HepG2 (cell line): Measurements from ENCODE around the gene BTN1A1. TPM values are rescaled to one million over a fixed set of nuclear protein-coding genes. Genes with fewer than 3 reads are reported as not detected.
A peak's percentile ranks its signal among the peaks of the same experiment; 100 is the strongest.

Source experiments
- ARNT2 ChIP-seq: sonication (generic); formaldehyde crosslinking; IDR thresholded peaks from 2 replicates; pipeline ENCODE4 v1.8.0; 2022; ENCODE audit warnings: mild to moderate bottlenecking, low read depth, missing genetic modification reagents, moderate library complexity
- ATF7 ChIP-seq, 2 experiments: fragments of 450-650 bp in 1 of 2; sonication (generic) in 1 of 2; formaldehyde crosslinking in 1 of 2; IDR thresholded peaks; 2 replicates each; pipeline versions ENCODE4 v1.4.0 to v1.6.1; 2016 to 2020; ENCODE audit warnings: antibody characterized with exemption in 1 of 2, mild to moderate bottlenecking in 1 of 2, missing genetic modification reagents in 1 of 2
- ATRX ChIP-seq: sonication (generic); formaldehyde crosslinking; IDR thresholded peaks from 2 replicates; pipeline ENCODE4 v1.4.0; 2020; ENCODE audit warnings: missing genetic modification reagents, borderline replicate concordance
- BCL3 ChIP-seq: sonication (generic); formaldehyde crosslinking; IDR thresholded peaks from 2 replicates; pipeline ENCODE4 v1.5.1; 2020; ENCODE audit warnings: mild to moderate bottlenecking, missing genetic modification reagents, moderate library complexity
- BRF2 ChIP-seq: sonication (generic); formaldehyde crosslinking; IDR thresholded peaks from 2 replicates; pipeline ENCODE4 v1.8.1; 2022; ENCODE audit warnings: mild to moderate bottlenecking, missing genetic modification reagents
- FIP1L1 ChIP-seq: fragments of 200-400 bp; formaldehyde crosslinking; IDR thresholded peaks from 2 replicates; pipeline ENCODE4 v1.6.1; 2018; ENCODE audit warnings: low read depth, mild to moderate bottlenecking, low read length, moderate library complexity, borderline replicate concordance; ENCODE audit not compliant: insufficient read depth
- FOXP1 ChIP-seq, 2 experiments: fragments of 450-650 bp in 1 of 2; IDR thresholded peaks; 2 replicates each; pipeline ENCODE4 v1.6.1; 2017 to 2018; ENCODE audit warnings: antibody characterized with exemption in 1 of 2
- IRF1 ChIP-seq: sonication (generic); formaldehyde crosslinking; IDR thresholded peaks from 2 replicates; pipeline ENCODE4 v1.4.0; 2020; ENCODE audit warnings: low read depth, mild to moderate bottlenecking, missing genetic modification reagents
- REPIN1 ChIP-seq: sonication (generic); formaldehyde crosslinking; IDR thresholded peaks from 2 replicates; pipeline ENCODE4 v1.8.0; 2022; ENCODE audit warnings: missing genetic modification reagents, low read depth, mild to moderate bottlenecking, borderline replicate concordance
- SIN3B ChIP-seq: fragments of 150-350 bp; IDR thresholded peaks from 2 replicates; pipeline ENCODE4 v1.6.1; 2014; ENCODE audit warnings: low read length
- TEAD2 ChIP-seq: sonication (generic); formaldehyde crosslinking; IDR thresholded peaks from 2 replicates; pipeline ENCODE4 v1.9.0; 2021; ENCODE audit warnings: missing genetic modification reagents
- TSC22D2 ChIP-seq: sonication (generic); formaldehyde crosslinking; IDR thresholded peaks from 2 replicates; pipeline ENCODE4 v1.5.1; 2020; ENCODE audit warnings: missing genetic modification reagents, mild to moderate bottlenecking, borderline replicate concordance
- ZBTB7B ChIP-seq: sonication (generic); formaldehyde crosslinking; IDR thresholded peaks from 2 replicates; pipeline ENCODE4 v1.4.0; 2020; ENCODE audit warnings: missing genetic modification reagents
- ZFY ChIP-seq: sonication (generic); formaldehyde crosslinking; IDR thresholded peaks from 2 replicates; pipeline ENCODE4 v1.4.0; 2020; ENCODE audit warnings: missing genetic modification reagents
- ZNF577 ChIP-seq: sonication (generic); formaldehyde crosslinking; IDR thresholded peaks from 2 replicates; pipeline ENCODE4 v1.4.0; 2020; ENCODE audit warnings: mild to moderate bottlenecking, low read depth, missing genetic modification reagents, borderline replicate concordance
- ZNF703 ChIP-seq: sonication (generic); formaldehyde crosslinking; IDR thresholded peaks from 2 replicates; pipeline ENCODE4 v1.5.1; 2020; ENCODE audit warnings: missing genetic modification reagents, mild to moderate bottlenecking, moderate library complexity, borderline replicate concordance
- ZNF792 ChIP-seq: IDR thresholded peaks from 2 replicates; pipeline ENCODE4 v1.6.1; 2016
- polyA plus RNA-seq, 8 experiments: library from polyadenylated mRNA; depleted of rRNA in 3 of 8; stranded (reverse) in 7 of 8; unstranded in 1 of 8; fragments of >200 nt; fragmentation: Illumina TruSeq in 4 of 8; extraction: Trizol in 4 of 8; gene quantifications; 2 replicates each; pipeline versions ENCODE4 v1.2.1 to v1.2.3, GENCODE V29; 2011 to 2016; ENCODE audit warnings: low read depth in 4 of 8, missing spikeins in 1 of 8, mixed read lengths in 1 of 8; ENCODE audit not compliant: insufficient read depth in 1 of 8
- total RNA-seq, 5 experiments: library from RNA; depleted of rRNA; stranded (reverse); fragments of >200 nt; fragmentation: Illumina TruSeq; extraction: Trizol; gene quantifications; 2 replicates each; pipeline ENCODE4 v1.2.3, GENCODE V29; 2016; ENCODE audit warnings: low read depth in 1 of 5
- TF ChIP-seq, protein P1 (sequence below): sonication (generic); formaldehyde crosslinking; conservative IDR thresholded peaks from 2 replicates; pipeline ENCODE4 v1.4.0; 2020; ENCODE audit warnings: missing genetic modification reagents
- TF ChIP-seq, protein P2 (sequence below): sonication (generic); formaldehyde crosslinking; IDR thresholded peaks from 2 replicates; pipeline ENCODE4 v1.5.1; 2020; ENCODE audit warnings: missing genetic modification reagents, mild to moderate bottlenecking, borderline replicate concordance
- TF ChIP-seq, protein P3 (sequence below): sonication (generic); formaldehyde crosslinking; IDR thresholded peaks from 2 replicates; pipeline ENCODE4 v1.9.0; 2021; ENCODE audit warnings: missing genetic modification reagents, mild to moderate bottlenecking, borderline replicate concordance

The BTN1A1 gene
- total and polyA plus RNA-seq, 2 of the 13 experiments (the other 11 are each of a cell fraction or from before 2014, with no cell fraction given): 0.04 TPM; not detected in 1

DNA sequence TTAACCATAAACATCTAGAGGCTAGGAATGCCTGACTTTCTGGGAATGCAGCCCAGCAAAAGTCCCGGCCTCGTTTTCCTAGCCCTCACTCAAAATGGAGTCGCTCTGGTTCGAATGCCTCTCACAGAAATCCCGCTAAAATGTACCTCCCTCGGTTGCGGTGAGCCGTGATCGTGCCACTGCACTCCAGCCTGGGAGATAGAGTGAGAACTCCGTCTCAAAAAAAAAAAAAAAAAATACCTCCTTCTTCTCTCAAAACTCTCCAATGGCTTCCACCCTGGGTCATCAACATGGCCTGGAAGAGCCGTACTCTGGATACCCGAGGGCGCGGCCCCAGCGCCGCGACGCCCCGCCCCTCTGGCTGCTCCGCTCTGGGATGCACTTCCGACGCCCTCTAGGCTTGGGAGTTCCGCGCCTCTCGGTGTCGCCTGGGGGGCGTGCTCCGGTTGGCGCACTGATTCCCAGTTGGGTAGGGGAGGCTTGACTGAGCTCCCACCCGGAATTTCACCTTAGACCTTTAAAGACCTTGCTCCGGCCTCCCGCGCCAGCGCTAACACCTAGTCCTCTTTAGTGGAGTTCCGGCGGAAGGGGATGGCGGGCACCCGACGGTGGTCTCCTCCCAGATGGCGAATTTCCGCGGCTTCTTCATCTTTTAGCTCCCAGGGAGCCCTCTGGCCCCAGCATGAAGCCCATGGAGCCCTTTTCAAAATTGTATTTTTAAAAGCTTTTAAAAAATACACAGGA, 50.3 kb downstream of the BTN1A1 start (continued):
- TF ChIP-seq ZNF792 (peak; percentile 55; the same call in 1 of the 2 replicates), ARNT2 (peak; percentile 35; the same call in 1 of the 2 replicates), ATF7 (IDR thresholded peaks at IDR 0.05) (no peak), ATF7 (CRISPR knock-in tag; IDR thresholded peaks at IDR 0.05) (no peak), REPIN1 (peak; percentile 51; the same call in 1 of the 2 replicates), ZBTB7B (CRISPR knock-in tag) (peak; percentile 98), BCL3 (CRISPR knock-in tag) (no peak), FIP1L1 (no peak), SIN3B (no peak), ZFY (peak; percentile 67), ATRX (CRISPR knock-in tag) (no peak), TEAD2 (CRISPR knock-in tag) (no peak), TSC22D2 (CRISPR knock-in tag) (peak; percentile 6; the same call in 1 of the 2 replicates), ZNF703 (CRISPR knock-in tag) (no peak), ZNF577 (CRISPR knock-in tag) (no peak), IRF1 (CRISPR knock-in tag) (peak; percentile 70; the same call in 1 of the 2 replicates), BRF2 (CRISPR knock-in tag) (no peak), FOXP1 (IDR thresholded peaks at IDR 0.05) (no peak), FOXP1 (CRISPR knock-in tag; IDR thresholded peaks at IDR 0.05) (no peak)
- TF ChIP-seq, protein P1, sequence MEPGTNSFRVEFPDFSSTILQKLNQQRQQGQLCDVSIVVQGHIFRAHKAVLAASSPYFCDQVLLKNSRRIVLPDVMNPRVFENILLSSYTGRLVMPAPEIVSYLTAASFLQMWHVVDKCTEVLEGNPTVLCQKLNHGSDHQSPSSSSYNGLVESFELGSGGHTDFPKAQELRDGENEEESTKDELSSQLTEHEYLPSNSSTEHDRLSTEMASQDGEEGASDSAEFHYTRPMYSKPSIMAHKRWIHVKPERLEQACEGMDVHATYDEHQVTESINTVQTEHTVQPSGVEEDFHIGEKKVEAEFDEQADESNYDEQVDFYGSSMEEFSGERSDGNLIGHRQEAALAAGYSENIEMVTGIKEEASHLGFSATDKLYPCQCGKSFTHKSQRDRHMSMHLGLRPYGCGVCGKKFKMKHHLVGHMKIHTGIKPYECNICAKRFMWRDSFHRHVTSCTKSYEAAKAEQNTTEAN (CRISPR knock-in tag): peak; percentile 31; the same call in 1 of the 2 replicates
- TF ChIP-seq, protein P2, sequence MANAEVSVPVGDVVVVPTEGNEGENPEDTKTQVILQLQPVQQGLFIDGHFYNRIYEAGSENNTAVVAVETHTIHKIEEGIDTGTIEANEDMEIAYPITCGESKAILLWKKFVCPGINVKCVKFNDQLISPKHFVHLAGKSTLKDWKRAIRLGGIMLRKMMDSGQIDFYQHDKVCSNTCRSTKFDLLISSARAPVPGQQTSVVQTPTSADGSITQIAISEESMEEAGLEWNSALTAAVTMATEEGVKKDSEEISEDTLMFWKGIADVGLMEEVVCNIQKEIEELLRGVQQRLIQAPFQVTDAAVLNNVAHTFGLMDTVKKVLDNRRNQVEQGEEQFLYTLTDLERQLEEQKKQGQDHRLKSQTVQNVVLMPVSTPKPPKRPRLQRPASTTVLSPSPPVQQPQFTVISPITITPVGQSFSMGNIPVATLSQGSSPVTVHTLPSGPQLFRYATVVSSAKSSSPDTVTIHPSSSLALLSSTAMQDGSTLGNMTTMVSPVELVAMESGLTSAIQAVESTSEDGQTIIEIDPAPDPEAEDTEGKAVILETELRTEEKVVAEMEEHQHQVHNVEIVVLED: peak; percentile 48; the same call in 1 of the 2 replicates
- TF ChIP-seq, protein P3, sequence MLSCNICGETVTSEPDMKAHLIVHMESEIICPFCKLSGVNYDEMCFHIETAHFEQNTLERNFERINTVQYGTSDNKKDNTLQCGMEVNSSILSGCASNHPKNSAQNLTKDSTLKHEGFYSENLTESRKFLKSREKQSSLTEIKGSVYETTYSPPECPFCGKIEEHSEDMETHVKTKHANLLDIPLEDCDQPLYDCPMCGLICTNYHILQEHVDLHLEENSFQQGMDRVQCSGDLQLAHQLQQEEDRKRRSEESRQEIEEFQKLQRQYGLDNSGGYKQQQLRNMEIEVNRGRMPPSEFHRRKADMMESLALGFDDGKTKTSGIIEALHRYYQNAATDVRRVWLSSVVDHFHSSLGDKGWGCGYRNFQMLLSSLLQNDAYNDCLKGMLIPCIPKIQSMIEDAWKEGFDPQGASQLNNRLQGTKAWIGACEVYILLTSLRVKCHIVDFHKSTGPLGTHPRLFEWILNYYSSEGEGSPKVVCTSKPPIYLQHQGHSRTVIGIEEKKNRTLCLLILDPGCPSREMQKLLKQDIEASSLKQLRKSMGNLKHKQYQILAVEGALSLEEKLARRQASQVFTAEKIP (CRISPR knock-in tag): no peak
